Measurements from ENCODE around the gene MAPK8.
"Not testable (repeated sequence)": the region's sequence is repeated elsewhere in the genome, so short reads cannot be mapped to it uniquely, and the experiment has no call there.

The MAPK8 gene

DNA sequence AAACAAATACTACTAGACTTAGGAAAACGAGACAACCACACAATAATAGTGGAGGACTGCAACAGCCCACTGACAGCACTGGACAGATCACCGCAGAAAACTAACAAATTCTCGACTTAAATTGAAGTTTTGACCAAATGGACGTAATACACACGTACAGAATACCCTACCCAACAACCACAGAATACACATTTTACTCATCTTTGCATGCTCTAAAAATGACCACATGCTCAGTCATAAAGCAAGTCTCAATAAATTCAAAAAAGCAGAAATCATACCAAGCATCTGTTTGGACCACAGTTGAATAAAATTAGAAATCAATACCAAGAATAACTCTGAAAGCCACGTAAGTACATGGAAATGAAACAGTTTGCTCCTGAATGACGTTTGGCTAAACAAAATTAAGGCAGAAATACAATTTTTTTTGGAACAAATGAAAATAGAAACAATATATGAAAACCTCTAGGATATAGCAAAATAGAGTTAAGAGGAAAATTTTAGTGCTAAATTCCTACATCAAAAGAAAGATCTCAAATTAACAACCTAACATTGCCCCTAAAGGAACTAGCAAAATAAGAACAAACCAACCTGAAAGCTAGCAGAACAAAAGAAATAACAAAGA, 30.6 kb downstream of the MAPK8 start:
- DNase-seq (ENCODE audit: low read depth in 2 of 2), result no peak

DNA sequence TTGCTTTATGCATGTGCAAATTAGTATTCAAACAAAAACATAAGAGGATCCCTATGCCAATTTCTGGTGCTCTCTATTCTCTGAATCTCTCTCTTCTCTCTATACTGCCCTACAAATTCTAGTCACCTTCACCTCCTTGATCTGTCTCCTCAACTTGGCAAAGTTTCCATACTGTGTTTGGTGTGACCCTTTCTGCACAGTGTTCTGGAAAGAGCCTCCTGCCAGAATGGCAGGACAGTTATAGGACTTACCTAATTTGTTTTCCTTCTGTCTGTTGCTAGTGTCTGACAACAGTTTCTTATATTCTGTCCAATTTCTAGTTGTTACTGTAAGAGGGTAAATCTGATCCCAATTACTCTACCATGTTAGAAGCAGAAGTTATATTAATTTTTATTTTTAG, 34.3 kb downstream of the MAPK8 start:
- no peak for DNase-seq (ENCODE audit: low read depth in 2 of 2)

DNA sequence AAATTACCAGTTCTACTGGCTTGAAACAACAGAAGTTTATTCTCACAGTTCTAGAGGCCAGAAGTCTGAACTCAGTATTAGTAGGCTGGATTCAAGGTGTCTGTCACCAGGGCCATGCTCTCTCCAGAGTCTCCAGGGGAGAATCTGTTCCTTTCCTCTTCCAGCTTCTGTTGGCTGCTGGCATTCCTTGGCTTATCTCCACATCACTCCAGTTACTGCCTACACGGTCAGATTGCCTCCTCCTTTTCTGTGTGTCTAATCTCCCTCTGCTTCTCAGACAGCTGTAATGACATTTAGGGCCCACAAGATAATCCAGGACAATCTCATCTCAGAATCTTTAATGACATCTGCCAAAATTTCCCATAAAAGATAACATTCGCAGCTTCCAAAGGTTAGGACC, 36.6 kb downstream of the MAPK8 start:
- DNase-seq (ENCODE audit: low read depth in 2 of 2), result no peak

DNA sequence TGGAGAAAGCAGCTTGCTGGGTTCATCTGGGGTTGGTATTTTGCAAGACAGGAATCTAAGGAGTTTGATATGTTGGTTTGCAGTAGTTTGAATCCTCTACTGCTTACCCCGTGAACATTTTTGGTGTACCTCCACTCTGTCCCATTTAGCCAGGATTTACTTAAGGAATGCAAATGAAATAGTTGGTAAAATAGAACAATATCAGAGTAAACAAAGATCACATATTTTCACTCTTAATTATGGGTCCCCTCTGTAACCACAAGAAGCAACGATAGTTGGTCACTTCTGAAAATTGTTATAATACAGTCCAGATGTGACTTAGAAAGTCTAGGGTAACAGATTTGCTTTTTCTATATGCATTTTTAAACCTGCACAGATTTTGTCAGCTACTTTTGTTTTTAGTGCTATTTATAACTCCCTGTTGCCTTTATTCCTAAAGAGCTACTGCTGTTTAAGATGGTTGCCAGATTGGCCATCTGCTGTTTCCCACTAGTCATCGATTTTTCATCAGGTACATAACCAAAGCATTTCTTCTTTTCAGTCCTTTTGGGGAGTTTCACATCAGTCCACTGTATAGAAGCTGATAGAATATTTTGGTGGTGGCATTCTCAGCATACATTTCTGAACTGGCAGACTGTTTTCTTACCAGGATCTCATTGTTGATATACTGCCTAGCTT, 37.6 kb downstream of the MAPK8 start:
- no peak for DNase-seq (ENCODE audit: low read depth in 2 of 2)

DNA sequence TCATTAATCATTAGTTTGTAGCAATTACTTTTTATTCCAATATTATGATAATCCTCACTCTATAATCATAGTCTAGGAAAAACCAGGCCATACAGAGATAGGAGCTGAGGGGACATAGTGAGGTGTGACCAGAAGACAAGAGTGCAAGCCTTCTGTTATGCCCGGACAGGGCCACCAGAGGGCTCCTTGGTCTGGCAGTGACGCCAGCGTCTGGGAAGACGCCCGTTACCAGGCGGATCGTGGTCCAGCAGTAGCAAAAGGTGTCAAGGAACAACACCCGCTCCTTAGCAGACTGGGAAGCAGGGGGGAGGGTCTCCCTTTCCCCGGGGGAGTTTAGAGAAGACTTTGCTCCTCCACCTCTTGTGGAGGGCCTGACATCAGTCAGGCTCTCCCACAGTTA, 39.8 kb downstream of the MAPK8 start:
- not testable (repeated sequence) for DNase-seq (ENCODE audit: low read depth in 2 of 2)

DNA sequence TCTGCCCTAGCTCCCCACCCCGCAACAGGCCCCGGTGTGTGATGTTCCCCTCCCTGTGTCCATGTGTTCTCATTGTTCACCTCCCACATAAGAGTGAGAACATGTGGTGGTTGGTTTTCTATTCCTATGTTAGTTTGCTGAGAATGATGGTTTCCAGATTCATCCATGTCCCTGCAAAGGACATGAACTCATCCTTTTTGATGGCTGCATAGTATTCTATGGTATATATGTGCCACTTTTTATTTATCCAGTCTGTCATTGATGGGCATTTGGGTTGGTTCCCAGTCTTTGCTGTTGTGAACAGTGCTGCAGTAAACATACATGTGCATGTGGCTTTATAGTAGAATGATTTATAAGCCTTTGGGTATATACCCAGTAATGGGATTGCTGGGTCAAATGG, 41.1 kb downstream of the MAPK8 start:
- not testable (repeated sequence) for DNase-seq (ENCODE audit: low read depth in 2 of 2)

DNA sequence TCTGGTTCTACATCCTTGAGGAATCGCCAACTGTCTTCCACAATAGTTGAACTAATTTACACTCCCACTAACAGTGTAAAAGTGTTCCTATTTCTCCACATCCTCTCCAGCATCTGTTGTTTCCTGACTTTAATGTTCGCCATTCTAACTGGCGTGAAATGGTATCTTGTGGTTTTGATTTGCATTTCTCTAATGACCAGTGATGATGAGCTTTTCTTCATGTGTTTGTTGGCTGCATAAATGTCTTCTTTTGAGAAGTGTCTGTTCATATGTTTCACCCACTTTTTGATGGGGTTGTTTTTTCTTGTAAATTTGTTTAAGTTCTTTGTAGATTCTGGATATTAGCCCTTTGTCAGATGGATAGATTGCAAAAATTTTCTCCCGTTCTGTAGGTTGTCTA, 41.5 kb downstream of the MAPK8 start:
- not testable (repeated sequence) for DNase-seq (ENCODE audit: low read depth in 2 of 2)

DNA sequence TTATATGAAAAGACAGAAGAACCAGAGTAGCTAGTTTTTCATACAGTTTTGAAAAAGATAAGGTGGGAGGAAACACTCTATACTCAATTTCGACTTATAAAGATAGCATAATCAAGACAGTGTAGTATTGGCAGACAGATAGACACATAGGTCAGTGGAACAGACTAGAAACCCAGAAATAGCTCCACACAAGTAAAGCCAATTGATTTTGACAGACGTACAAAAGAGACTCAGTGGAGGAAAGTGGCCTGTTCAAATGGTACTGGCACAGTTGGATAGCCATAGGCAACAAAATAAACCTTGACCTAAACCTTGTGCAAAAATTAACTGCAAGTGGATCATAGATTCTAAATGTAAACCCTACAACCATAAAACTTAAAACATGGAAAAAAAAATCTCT, 46.8 kb downstream of the MAPK8 start:
- no peak for DNase-seq (ENCODE audit: low read depth in 2 of 2)

DNA sequence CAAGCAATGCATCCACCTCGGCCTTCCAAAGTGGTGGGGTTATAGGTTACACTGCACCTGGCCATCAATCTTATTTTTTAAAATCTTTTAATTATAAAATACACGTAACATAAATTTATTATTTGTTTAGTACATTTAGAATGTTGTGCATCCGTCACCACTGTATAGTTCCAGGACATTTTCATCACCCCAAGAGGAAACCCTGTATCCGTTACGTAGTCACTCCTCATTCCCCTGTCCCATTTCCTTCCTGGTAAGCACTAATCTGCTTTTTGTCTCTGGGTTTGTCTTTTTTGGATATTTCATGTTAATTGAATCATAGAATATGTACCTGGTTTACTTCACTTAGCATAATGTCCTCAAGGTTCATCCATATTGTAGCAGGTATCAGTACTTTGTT, 51.2 kb downstream of the MAPK8 start:
- DNase-seq (ENCODE audit: low read depth in 2 of 2), result no peak

DNA sequence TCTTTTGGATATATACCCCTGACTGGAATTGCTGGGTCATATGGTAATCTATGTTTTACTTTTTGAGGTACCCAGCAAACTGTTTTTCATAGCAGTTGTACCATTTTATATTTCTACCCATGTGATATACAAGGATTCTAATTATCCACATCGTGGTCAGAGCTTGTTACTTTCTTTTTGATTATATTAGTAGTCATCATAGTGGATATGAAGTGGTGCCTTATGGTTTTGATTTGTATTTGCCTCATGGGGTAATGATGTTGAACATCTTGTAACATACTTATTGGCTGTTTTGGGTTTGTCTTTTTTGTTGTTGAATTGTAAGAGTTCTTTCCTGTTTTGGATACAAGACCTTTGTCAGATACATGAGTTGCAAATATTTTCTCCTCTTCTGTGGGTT, 51.7 kb downstream of the MAPK8 start:
- DNase-seq (ENCODE audit: low read depth in 2 of 2), result no peak

DNA sequence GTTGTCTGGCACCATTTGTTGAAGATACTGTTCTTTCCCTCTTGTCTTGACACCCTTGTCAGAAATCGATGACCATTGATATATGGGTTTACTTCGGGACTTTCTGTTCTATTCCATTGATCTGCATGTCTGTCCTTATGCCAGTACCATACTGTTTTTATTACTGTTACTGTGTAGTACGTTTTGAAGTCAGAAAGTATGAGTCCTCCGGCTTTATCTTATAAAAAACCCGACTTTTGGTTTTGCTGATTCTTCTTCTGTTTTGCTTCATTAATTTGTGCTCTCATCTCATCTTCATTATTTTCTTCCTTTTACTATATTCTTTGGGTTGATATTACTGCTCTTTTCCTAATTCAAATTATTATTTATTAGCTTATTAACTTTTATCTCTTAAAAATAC, 52.4 kb downstream of the MAPK8 start:
- DNase-seq (ENCODE audit: low read depth in 2 of 2), result no peak

DNA sequence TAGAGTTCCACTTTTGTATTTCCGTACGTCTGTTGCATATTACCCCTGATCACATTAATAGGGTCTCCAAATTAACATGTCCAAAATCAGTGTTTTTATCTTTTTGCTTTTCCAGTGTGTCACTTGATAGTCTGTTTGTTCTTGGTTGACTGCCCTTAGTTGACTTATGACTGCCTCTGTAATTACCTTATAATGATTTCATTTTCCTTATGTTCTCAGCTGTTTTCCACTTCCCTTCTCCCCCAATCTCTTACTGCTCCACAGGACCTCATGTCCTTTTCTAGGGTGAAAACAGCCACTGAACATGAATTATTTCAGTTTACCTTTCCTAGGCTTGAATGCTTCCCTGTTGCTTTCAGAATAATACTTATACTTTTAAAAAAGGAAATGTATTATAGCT, 54.7 kb downstream of the MAPK8 start:
- DNase-seq (ENCODE audit: low read depth in 2 of 2), result no peak

DNA sequence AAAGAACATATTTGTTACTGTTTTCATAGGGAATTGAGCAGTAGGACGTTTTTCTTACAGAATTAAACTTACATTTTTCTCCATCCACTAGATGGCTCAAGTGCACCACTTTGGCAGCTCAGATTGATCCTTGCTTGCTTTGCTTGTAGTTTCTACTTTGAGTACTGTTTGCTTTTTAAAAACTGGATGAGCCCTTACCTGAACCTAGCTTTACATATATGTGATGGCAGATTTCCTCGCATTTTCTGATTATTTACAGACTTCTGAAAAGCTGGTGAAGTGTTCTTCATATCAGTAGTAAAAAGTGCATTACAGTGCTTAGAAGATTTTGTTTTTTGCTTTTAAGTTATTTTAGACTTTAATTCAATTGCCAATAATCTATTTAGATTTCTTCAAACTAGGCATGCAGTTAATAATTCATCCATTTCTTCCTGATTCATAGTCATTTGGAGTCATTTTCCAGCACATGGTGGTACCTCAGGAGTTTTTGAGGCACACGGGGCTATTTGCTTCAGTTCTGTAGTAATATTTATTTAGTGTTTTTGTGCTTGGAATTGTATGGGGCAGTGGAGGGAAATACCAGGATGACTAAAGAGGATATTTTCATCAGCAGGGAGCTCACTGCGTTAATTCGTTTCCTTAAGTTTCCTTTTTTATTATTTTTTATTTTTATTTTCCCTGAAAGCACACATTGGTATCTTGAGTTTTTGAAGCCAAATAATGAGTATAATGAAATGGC, 57.3 kb downstream of the MAPK8 start:
- DNase-seq (ENCODE audit: low read depth in 2 of 2), result no peak

DNA sequence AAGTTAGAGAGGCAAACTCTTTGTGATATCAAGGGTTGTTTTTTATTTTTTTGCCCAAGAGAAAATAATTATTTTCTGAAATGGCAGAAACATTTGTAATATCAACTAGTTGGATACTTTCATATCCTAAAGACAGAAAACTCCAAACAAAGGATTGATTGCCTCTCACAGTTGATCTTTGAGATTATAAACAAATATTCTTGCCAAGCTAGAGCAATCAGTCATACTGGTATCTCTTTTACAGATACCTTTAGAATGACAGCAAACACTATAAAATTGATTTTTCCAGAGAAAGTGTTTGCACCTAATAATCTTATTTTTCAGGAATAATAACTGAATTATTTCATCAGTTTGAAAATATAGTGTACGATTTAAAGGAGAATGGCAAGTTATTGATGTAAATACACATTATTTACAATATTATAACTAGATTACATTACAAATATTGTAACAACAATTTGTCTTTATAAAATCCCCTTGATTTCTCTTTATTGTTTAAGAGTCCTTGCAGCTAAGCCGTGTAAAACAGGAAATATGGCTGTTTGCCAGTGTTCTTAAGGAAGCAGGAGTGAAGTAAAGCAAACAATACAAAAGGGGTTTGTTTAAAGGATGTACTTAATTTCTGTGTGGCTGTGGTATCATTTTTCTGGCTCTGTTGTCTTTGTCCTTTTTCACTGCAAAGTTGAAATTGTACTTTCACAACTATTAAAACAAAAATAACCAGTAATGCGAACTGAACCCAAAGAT, 58.4 kb downstream of the MAPK8 start:
- no peak for DNase-seq (ENCODE audit: low read depth in 2 of 2)

DNA sequence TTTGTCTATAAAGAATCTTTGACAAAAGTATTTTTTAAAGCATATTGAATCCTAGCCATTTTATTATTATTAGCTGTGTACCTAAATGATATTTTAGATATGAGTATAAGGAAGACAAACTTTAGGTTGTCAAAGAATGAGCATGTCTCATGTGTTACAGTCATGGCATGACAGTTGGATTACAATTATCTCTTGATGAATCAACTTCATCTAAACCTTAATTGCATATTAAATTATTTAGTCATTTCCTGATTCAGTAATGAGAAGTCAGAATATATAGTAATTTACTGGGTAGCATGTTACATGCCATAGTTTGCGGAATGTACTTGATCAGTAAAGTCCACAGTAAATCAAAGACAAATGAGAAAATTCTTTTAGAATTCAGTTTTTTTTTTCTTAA, 59.2 kb downstream of the MAPK8 start:
- DNase-seq (ENCODE audit: low read depth in 2 of 2), result no peak

DNA sequence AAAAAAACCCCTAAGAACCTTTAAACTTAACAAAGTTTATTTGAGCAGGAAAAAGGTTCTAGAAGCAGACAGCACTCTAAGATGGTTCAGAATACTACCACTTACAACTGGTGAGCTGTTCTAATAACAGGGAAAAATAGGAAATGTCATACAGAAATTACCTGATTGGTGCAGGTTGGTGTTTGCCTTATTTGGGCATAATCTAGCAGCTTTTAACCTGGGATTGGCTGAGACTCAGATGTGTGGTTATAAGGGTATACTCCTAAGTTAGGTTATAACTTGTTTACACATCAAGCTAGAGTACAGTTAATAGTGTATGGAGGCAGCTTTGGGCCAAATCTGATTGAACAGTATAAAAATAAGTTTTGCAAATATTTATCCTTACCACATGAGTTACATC, 59.8 kb downstream of the MAPK8 start:
- DNase-seq (ENCODE audit: low read depth in 2 of 2), result no peak

DNA sequence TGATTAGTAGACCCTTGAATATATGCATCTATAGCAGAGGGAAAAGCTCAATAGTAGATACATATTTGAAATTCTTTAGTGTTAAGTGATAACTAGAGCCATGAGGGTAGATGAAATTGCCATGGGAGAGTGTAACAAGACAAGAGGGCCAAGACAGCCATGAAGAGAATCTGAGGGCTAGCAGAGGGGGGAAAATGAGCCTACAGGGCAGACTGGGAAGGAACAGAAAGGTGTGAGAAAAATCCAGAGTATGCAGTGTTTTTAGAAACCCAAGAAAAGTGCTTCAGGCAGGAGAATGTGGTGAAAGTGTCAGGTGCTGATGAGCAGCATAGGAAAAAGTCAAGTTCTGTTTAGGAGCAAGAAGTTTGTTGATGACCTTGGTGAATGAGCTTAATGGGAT, 63.0 kb downstream of the MAPK8 start:
- no peak for DNase-seq (ENCODE audit: low read depth in 2 of 2)

DNA sequence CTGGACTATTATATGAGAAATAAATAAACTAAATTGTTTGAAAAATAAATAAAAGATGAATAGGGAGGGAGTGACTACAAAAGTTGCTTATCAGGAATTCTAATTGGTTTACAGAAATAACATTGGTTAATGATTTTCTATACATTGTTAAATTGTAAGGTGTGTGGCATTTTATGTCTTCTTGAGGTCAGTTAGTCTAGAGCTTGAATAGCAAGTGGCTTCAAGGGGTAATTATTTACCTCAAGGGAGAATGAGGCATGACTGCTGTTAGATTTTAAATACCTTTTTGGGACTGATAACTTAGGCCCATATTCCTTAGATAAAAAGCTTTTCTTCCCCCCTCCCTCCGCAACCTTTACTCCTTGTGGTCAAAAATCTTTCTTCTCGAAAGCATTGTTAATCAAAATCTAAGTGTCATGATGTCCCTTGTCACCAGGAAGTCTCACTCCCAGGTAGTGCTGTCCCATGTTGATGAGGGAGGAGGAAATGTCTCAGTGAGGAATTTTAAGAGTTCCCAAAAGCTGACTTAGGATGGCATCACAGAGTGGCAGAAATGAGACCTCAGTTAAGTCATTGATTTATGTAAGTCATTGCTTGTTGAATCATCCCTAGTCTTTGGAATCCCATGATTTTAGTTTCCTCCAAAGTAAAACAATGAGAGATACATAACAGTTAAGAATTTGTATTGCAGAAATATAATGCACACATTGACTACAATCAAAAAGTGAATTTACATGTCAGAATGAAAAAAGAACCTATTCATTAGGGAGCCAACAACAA, 71.5 kb downstream of the MAPK8 start:
- DNase-seq (ENCODE audit: low read depth in 2 of 2), result no peak

DNA sequence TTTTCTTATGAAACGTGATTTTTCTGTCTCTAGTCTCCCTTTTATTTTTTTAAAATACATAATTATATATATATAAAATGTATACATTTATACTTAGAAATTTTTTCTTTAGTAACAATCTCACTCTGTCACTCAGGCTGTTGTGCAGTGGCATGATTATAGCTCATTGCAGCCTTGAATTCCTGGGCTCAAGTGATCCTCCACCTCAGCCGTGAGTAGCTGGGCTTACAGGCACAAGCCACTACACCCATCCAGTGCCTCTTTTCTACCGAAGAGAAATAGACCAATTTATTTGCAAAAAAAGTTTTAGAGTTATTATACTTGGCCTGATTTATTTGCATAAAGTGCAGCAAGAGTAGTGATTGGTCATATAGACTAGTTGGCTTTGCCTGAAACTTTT, 72.2 kb downstream of the MAPK8 start:
- no peak for DNase-seq (ENCODE audit: low read depth in 2 of 2)

DNA sequence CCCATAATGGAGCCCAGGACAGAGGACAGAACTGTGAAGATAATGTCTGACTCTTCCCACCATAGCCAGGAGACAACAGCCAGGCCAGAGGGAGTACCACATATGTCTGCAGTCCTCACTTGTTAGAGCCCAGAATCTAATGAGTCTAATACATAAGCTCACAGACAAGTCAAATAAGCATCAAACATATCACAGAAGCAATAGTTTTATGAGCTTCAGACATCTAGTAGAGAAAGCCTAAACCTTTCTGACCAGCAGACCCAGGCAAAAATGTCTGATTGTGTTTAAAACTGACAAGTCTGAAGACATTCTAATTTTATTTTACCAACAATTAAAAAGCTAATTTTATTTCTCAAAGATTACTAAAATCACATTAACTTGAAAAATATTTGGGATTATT, 75.5 kb downstream of the MAPK8 start:
- DNase-seq (ENCODE audit: low read depth in 2 of 2), result no peak

DNA sequence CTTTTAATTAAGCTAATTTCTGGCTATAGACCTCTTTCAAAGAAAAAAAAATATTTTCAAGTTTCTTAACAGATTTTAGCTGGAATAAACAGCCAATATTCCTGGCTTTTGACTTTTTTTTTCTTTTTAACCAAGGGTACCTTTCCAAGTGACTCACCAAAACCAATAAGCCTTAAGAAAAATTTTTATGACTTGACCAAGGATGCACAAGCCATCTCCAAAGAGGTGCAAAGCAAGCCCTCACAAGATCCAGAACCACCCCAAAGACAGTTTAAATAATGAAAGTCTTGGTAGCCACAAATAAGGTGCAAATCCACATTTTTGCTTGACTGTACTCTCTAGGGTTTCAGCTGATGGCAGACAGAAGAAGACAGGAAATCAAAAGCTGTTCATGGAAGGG, 76.5 kb downstream of the MAPK8 start:
- no peak for DNase-seq (ENCODE audit: low read depth in 2 of 2)

DNA sequence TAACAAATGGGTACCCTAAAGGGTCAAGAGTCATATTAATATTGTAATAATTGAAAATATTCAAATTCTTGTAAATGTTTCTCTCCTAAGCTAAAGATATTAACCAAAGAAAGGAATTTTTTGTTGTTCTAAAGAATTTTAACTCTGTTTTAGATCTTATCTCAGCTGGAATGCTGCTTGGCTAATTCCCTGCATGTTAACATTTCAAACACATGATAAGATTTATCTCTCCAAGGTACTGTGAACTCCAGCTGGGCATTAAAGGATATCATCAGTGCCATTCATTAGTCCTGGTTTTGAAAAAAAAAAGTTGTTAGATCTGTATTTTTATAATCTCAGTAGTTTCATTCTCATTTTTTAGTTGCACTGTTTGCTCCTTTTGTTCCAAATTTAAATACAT, 76.9 kb downstream of the MAPK8 start:
- DNase-seq (ENCODE audit: low read depth in 2 of 2), result no peak
